Erythroblast (primary cell): ENCODE data around the gene HOMER1.

Experiments
- GATA1 ChIP-seq: IDR thresholded peaks from 2 replicates; pipeline ENCODE4 v1.6.1; 2011; ENCODE audit warnings: low read depth, mild to moderate bottlenecking, control low read depth, low read length, moderate library complexity
- POLR2A ChIP-seq: IDR thresholded peaks from 2 replicates; pipeline ENCODE4 v1.6.1; 2011; ENCODE audit warnings: mild to moderate bottlenecking, low read length

DNA sequence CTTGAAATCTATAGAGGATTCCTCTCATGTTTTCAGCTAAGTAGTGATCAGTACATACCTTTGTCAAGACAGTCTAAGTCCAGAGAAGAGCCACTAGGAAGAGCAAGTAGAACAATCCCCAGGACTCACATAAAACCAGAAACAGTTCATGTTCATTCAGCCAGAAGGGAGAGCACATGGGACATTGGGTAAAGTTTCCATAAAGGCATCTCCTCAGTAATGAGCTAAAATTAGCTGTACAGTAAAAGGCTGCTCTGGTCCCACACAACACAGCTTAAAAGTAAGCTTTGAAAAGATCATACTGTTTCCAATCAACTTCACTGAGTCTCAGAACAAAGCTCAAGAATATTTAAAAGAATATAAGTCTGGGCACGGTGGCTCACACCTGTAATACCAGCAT is 32.4 kb downstream of the HOMER1 start:
- TF ChIP-seq POLR2A = no peak
- TF ChIP-seq GATA1 = no peak
